ENCODE measurements around the gene TNFSF13.

GRCh38 chr17:7555320-7555948, 3.1 kb upstream of the TNFSF13 start:
- TF ChIP-seq, protein P1, sequence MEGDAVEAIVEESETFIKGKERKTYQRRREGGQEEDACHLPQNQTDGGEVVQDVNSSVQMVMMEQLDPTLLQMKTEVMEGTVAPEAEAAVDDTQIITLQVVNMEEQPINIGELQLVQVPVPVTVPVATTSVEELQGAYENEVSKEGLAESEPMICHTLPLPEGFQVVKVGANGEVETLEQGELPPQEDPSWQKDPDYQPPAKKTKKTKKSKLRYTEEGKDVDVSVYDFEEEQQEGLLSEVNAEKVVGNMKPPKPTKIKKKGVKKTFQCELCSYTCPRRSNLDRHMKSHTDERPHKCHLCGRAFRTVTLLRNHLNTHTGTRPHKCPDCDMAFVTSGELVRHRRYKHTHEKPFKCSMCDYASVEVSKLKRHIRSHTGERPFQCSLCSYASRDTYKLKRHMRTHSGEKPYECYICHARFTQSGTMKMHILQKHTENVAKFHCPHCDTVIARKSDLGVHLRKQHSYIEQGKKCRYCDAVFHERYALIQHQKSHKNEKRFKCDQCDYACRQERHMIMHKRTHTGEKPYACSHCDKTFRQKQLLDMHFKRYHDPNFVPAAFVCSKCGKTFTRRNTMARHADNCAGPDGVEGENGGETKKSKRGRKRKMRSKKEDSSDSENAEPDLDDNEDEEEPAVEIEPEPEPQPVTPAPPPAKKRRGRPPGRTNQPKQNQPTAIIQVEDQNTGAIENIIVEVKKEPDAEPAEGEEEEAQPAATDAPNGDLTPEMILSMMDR (IDR thresholded peaks at IDR 0.05): no peak
- TF ChIP-seq ZFX (IDR thresholded peaks at IDR 0.05; ENCODE audit: borderline replicate concordance): no peak

All from 22Rv1 (cell line).